ENCODE results near the gene SEC22A.
"Not testable (repeated sequence)": the region's sequence is repeated elsewhere in the genome, so short reads cannot be mapped to it uniquely, and the experiment has no call there.

SEC22A gene

GRCh38 chr3:123186695-123187094 lies 15.0 kb upstream of the SEC22A start:
- DNase-seq, result no peak

DNA sequence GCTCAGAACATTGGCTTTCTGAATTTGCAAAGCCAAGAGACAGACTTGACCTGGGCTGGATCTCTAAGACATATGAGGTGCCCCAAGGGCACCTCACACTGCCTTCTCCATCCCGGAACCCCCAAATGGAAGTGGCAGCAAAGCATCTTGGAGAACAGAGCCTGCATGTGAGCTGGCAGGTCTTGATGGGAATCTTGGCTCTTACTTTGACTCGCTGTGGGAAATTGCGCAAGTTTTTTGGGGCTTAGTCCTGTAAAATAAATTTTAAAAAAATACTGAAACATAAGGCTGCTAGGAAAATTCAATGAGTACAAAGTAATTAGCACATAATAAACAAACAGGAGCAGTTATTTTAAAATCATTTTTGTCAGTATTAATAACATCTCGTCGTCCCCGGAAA lies 13.7 kb upstream of the SEC22A start:
- no peak for DNase-seq

GRCh38 chr3:123193448-123194101 lies 8.2 kb upstream of the SEC22A start:
- no peak for DNase-seq

GRCh38 chr3:123194552-123194951 lies 7.2 kb upstream of the SEC22A start:
- DNase-seq, result no peak

- DNase-seq, result no peak
Measured at GRCh38 chr3:123198372-123198771, 3.4 kb upstream of the SEC22A start.

- no peak for DNase-seq
Measured at GRCh38 chr3:123201223-123201556, 553 bp upstream of the SEC22A start.

- no peak for DNase-seq
Measured at GRCh38 chr3:123202451-123202850, 708 bp downstream of the SEC22A start.

DNA sequence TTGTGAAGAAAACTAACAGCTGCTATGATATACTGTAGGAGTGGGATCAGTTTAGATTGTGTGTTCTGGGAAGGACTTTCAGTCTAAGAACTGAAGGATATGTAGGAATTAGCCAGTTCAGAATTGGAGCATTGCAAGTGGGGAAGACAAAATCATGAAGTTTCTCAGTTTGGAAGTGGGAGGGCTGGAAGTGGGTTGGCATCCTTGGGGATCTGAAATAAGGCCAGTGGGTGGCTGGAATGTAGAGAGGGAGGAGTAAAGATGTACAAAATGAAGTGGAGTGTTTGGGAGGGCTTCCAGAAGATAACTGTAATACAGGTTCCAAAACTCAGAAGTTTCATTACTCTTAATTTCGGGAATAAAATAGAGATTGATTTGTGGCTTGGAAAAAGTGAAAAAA lies 17.2 kb downstream of the SEC22A start:
- no peak for DNase-seq

GRCh38 chr3:123221369-123221768 lies 19.6 kb downstream of the SEC22A start:
- DNase-seq, result not testable (repeated sequence)

- no peak for DNase-seq
Measured at GRCh38 chr3:123225016-123225415, 23.3 kb downstream of the SEC22A start.

DNA sequence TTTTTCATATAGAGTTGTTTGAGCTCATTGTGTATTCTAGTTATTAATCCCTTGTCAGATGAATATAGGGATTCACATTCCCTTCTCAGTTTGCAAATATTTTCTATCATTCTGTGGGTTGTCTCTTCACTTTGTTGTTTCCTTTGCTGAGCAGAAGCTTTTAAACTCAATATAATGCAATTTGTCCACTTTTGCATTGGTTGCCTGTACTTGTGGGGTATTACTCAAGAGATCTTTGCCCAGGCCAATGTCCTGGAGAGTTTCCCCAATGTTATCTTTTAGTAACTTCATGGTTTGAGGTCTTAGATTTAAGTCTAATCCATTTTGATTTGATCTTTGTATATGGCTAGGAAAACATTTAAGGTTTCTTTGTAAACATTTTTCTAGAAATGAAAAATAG lies 24.8 kb downstream of the SEC22A start:
- DNase-seq, result no peak

GRCh38 chr3:123229145-123229544 lies 27.4 kb downstream of the SEC22A start:
- DNase-seq, result no peak

- no peak for DNase-seq
Measured at GRCh38 chr3:123236902-123237301, 35.2 kb downstream of the SEC22A start.

- not testable (repeated sequence) for DNase-seq
Measured at GRCh38 chr3:123239186-123239585, 37.4 kb downstream of the SEC22A start.

GRCh38 chr3:123239756-123240155 lies 38.0 kb downstream of the SEC22A start:
- DNase-seq, result no peak

DNA sequence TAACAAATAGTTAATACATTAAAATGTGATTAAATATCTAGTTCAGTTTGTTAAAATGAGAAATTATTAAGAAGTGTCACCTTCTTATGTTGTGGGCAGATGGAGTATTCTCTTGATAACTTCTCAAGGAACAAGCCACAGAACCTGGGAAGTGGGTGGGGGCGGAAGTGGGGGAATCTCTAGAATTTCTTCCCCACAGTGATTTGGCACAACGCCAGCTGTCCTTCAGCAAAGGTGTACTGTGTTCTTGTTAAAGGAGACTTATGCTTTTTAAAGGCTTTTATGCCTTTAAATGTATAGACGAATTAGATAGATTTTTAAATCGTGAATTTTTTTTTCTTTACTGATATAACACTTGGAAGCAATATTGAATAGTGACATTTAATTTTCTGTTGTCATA lies 42.4 kb downstream of the SEC22A start:
- no peak for DNase-seq

- no peak for DNase-seq
Measured at GRCh38 chr3:123246866-123247265, 45.1 kb downstream of the SEC22A start.

- no peak for DNase-seq
Measured at GRCh38 chr3:123256256-123256655, 54.5 kb downstream of the SEC22A start.

DNA sequence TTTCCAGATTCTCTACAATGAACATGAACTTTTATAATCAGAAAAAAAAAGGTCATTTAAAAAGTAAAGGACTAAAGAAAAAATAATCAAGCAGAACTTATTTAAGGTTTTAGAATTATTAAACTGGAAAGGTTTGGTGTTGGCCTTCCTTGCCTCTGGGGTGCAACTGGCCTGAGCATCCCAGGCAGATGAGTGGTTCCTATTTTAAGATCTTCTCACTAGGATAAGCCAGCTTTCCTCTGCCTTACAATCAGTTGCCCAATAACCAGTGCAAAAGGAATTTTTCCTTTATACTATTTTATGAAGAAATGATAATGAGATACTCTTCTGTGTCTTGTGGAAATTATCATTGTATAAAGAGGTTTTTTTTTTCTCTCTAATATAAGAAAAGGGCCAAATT lies 56.6 kb downstream of the SEC22A start:
- DNase-seq, result no peak

DNA sequence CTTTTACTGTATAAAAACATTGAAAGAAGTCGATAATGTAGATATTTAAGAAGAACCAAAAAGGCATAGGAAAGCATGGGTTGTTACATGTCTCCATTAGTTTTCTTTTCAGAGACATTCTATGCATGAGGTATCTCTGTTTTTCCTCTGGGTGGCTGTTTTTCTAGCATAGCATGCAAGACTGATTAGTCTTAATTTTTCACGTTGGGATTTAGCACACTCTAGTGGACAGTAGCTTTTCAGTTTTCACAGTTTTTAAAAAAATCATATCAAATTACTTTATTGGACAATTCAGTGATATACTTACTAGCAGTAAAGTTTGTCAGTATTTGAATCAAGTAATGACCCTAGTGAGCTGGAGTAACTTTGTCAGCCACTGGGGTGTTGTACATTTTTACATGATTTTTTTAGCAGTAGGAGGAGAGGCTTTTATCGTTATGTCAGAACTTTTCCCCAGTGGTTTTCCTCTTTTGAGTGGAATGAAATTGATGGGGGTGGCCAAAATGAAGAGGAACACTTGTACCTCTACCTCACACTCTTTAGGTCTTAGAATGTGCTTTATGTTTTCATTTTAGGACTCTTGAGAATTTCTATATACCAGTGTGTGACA lies 57.2 kb downstream of the SEC22A start:
- DNase-seq, result no peak

GRCh38 chr3:123261666-123262065 lies 59.9 kb downstream of the SEC22A start:
- no peak for DNase-seq

- DNase-seq, result no peak
Measured at GRCh38 chr3:123262226-123262625, 60.5 kb downstream of the SEC22A start.

GRCh38 chr3:123262868-123263267 lies 61.1 kb downstream of the SEC22A start:
- no peak for DNase-seq

- no peak for DNase-seq
Measured at GRCh38 chr3:123263941-123264340, 62.2 kb downstream of the SEC22A start.

DNA sequence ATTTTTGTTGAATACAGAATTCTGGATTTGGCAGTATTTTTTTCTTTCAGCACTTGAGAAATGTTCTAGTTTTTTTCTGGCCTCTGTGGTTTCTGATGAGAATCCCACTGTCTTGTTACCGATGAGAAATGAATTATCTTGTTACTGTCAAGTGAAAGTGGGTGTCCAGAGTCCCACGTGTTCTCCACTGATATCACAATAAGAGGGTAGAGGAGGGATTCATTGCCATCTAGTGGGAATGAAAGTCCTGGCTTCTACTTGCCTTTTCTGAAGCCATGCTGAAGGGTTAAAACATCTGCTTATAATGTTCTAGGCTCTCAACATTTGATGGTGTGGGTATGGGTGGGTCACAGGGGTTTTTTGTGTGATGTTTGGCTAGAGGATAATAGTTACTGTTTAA lies 66.1 kb downstream of the SEC22A start:
- DNase-seq, result no peak

Data from amniotic stem cell (primary cell).